Loucy (cell line): ENCODE results near the gene KIRREL1.

Experiments used
- CTCF ChIP-seq: fragments of 200-600 bp; sonication (generic); conservative IDR thresholded peaks from 2 replicates; pipeline ENCODE4 v1.5.1; 2014; ENCODE audit warnings: mild to moderate bottlenecking, antibody characterized with exemption, low read length
- EZH2phosphoT487 ChIP-seq: fragments of 200-600 bp; IDR thresholded peaks from 2 replicates; pipeline ENCODE4 v1.6.1; 2018; ENCODE audit warnings: antibody characterized with exemption, mild to moderate bottlenecking, moderate library complexity, borderline replicate concordance

GRCh38 chr1:158121604-158122254, 128.3 kb downstream of the KIRREL1 start:
- TF ChIP-seq CTCF = peak; percentile 82
- TF ChIP-seq EZH2phosphoT487 = no peak
